ENCODE data around the gene LRRC27.

The LRRC27 gene

GRCh38 chr10:132301371-132302330 lies 30.3 kb upstream of the LRRC27 start:
- no peak for DNase-seq (ENCODE audit: low read depth in 2 of 2)

- DNase-seq (ENCODE audit: low read depth in 2 of 2) = no peak
Observed at GRCh38 chr10:132302421-132303310, 29.3 kb upstream of the LRRC27 start.

DNA sequence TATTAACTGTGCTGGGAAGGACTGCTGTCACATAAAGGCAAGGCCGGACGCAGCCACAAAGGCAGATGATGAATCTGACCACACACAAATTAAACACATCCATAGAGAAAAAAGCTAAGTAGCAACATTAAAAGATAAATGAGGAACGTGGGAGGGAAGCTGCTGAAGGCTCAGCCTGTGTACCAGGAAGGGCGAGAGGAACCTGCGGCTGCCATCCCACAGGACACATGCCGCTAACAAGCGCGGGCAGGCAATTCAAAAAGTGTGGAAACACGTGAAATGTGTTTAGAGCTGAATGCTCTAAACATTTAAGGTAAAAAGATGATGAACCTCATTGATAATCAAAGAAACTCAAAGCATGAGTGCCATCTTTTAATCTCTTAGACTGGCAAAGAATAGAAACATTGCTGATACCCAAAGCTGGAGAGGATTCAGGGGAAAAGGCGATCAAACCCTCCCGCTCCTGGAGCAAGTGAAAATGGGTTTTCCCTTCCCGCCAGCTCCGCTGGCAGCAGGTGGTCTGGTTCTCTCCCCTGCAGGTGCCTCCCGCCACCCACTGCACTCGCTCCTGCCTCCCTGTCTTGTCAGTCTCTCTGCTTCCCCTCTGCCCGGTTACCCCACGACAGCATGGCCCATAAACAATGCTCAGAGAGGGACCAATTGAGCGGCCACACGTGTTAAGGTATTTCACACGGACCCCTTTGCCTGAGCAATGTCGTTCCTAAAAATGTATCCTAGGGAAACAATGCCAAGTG lies 28.5 kb upstream of the LRRC27 start:
- DNase-seq (ENCODE audit: low read depth in 2 of 2) = no peak

DNA sequence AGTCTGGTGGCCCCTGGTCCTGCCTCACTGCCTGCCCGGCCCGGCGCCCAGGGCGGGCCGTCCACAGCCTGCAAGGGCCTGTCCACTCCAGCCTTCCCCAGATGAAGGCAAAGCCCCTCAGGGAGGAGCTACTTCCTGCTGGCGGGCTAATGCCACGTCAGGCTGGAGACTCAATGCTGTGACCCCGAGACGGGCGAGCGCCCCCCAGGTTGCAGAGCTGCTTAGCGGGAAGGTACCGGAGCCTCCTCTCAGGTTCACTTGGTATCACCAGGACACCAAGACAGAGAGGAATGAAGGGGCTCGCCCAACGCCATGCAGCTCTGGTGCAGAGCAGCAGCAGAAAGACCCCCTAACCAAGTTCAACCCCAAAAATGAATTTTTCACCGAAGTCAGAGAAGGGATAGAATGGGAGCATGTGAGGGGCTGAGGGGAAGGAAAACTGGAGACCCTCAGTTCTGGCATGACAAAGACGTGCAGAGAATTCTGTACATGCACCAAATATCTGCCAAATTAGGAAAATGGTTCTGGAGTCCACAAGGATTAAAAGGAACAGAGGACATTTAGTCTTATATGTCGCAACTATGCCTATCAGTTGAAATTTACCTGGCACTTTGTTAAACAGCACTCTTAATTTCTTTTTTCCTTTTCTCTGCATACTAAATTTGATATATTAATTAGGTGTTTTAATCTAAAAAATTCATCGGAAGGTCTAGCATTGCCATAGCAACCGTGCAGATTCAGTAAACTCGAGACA lies 27.1 kb upstream of the LRRC27 start:
- no peak for DNase-seq (ENCODE audit: low read depth in 2 of 2)

GRCh38 chr10:132305654-132306342 lies 26.2 kb upstream of the LRRC27 start:
- no peak for DNase-seq (ENCODE audit: low read depth in 2 of 2)

DNA sequence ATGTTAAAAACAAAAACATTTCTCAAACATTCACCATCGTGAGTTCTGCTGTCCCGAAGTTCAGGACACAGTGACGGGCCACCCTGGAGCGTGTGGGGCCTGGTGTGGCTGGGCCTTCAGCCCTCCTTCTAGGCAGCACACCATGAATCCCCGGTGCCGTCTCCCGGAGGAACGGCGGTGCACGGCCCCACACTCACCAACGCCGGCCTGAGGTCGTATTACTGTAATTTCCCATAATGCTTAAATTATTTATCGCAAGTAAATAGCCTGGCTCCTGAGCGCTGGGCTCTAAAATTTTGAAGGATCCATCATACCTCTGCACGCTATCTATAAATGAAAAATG lies 25.7 kb upstream of the LRRC27 start:
- DNase-seq (ENCODE audit: low read depth in 2 of 2) = no peak

- DNase-seq (ENCODE audit: low read depth in 2 of 2) = no peak
Observed at GRCh38 chr10:132306864-132307751, 24.9 kb upstream of the LRRC27 start.

DNA sequence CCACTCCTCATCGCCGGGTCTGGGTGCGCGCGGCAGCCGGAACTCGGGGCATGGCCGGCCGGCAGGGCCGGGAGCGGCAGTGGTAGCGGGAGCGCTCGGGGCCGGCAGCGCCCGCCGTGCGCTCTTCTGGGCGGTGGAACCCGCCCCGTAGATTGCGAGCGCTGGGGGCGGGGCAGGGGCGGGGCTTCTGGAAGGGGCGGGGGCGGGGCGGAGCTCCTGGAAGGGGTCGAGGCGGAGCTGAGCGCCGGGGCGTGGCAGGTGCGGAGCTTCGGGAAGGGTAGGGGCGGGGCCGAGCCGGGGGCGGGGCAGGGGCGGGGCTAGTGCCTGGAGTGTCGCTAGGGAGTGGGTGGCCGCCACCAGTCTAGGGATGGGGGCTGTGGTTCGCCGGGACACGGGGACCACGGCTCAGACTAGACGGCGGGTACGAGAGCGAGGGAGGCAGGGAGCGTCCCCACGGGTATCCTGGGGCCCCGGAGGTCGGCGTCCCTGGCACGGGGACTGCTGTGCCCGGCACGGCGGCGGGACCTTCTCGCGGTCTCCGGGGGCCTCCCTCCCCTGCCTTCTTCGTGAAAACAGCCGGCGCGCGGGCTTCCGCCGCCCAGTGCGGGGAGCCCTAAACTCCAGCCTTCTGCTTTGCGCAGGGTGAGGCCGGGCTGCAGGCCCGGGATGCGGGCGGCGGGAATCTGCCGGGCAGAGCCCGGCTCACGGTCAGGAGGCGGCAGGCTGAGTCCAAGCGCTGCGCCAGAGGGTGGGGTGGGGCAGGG lies 24.0 kb upstream of the LRRC27 start, which contains the start of gene STK32C:
STK32C (minus strand) TSS at position 128 of the 764 bp plus-strand sequence; CDS start at position 11, 117 bp downstream.
- DNase-seq (ENCODE audit: low read depth in 2 of 2) = peak; percentile 85

DNA sequence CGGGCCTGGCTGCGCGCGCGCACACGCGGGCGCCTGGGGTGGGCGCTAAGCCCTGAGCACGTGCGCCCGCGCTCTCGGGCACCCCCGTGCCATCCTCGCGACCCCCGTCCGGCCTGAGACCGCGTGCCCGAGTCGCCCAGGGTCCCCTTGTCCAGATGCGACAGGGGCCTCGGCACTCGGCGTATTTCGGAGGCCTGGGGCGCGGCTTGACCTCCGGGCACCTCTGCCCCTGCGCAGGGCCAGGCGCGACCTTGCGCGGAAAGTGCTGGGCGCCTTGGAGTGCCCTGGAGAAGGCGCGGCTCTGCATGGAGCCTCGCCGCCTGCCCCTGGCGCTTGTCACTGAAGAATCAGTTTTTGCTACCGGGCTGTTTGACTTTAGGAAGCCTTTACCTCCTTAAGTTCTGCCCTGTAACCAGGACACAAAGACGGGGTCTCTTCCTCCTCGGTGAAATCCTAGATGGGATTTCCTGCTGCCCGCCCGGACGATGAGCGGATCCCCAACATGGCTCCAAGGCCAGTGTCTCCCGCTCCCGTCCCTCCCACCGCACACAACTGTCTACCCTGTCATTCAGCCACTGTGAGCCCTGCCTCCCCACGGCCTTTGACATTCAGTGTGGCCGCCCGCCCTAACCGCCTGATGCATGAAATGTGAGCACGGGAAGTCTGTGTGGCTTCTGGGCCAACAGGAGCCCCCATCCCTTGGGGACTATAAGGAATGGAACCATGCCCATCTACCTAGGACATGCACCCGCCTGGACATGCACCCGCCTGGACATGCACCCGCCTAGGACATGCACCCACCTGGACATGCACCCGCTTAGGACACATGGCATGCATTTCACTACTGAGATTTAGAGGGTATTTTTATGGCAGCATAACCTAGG lies 23.2 kb upstream of the LRRC27 start:
- no peak for DNase-seq (ENCODE audit: low read depth in 2 of 2)

GRCh38 chr10:132309471-132309865 lies 22.5 kb upstream of the LRRC27 start:
- DNase-seq (ENCODE audit: low read depth in 2 of 2) = no peak

DNA sequence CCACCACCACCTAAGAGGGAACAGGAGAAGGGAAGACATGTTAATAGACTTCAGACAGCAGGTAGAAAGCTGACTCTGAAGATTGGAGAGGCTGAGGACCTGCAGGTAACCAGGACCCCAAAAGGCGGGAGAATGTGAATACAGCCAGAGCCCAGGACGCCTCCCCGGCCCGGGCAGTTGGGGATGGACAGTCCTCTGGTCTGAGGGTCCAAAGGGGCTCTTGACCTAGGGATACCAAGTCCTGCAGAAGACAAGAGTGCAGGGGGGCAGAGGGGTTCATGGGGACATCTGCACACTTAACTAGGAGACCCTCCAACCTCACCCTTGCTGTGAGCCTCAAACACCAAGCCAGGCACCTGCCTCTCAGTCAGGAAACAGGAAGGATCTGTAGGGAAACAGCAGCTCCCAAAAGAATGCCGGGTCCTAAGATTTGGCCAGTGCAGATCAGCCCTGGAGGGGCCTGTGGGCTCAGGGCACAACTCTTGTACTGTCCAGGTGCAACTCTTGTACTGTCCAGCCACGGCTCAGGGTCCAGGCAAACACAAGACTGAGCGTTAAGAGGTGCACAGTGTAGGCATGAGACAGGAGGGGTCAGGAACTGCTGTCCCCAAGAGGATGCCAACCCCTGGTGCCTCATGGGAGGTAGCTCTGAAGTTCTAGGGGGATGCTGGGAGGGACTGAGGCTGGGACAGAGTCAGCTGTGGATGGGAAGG lies 22.0 kb upstream of the LRRC27 start:
- no peak for DNase-seq (ENCODE audit: low read depth in 2 of 2)

- no peak for DNase-seq (ENCODE audit: low read depth in 2 of 2)
Observed at GRCh38 chr10:132310701-132311337, 21.2 kb upstream of the LRRC27 start.

DNA sequence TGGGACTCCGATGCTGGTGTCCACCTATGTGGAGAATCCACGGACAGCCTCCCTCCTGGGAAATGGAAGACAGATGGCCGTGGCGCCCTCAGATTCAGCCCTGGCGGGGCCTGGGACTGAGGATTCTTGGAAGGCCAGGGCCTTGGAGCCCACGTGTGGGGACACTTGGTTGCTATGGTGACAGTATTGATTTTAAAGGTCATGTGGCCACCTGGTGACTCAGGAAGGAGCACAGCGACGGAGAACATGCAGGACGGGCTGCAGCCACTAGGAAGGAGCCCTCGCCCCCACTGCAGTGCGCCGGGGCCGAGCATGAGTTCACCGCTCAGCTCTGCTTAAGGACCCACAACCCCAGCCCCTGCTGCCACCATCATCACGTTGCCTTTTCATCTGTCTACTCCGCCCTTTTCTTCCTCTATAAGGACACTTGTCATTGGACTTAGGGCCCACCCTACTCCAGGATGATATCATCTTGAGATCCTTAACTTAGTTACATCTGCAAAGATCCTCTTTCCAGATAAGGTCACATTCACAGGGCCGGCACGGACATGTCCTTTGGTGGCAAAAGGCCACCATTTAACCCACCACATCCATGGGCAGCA lies 20.6 kb upstream of the LRRC27 start:
- DNase-seq (ENCODE audit: low read depth in 2 of 2) = no peak

DNA sequence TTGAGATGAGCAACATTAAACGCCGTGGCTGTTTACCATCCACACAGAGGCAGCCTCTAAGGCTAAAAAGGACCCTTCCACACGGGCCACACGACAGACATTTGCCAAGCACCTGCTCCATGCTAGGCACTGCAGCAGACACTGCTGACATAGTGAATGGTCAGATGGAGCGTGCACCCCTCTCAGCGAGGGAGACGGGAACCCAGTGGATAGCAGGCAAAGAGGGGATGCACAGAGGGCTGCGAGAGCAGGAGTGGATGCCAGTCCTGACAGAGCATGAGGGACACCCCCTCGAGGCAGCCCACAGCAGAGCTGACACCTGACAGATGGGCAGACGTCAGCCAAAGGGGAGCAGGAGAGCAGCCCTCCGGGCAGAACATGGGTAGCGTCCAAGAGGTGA lies 18.7 kb upstream of the LRRC27 start:
- DNase-seq (ENCODE audit: low read depth in 2 of 2) = no peak

- DNase-seq (ENCODE audit: low read depth in 2 of 2) = no peak
Observed at GRCh38 chr10:132313865-132314264, 18.1 kb upstream of the LRRC27 start.

GRCh38 chr10:132314336-132314735 lies 17.7 kb upstream of the LRRC27 start:
- no peak for DNase-seq (ENCODE audit: low read depth in 2 of 2)
